NCI-H2196 (cell line): Measurements from ENCODE around the gene GDF2.

Experiments used
- DNase-seq: peaks from one replicate; lab custom pipeline; 2025; ENCODE audit not compliant: unreplicated experiment; lab: John Stamatoyannopoulos, UW

Gene GDF2

DNA sequence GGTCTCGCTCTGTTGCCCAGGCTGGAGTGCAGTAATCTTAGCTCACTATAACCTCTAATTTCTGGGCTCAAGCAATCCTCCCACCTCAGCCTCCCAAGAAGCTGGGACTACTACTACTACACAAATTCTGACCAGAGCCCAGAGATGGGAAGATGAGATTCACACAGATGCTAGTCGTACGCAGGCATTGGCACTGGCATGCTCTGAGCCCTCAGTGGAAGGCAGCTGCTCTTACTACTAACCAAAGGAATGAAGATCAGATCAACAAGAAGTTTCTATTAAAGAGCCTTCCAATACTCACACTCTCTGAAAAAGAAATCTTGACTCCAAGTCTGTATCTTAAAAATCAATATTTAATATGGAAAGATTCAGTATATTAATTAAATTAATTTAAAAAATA is 10.7 kb downstream of the GDF2 start:
- no peak for DNase-seq

DNA sequence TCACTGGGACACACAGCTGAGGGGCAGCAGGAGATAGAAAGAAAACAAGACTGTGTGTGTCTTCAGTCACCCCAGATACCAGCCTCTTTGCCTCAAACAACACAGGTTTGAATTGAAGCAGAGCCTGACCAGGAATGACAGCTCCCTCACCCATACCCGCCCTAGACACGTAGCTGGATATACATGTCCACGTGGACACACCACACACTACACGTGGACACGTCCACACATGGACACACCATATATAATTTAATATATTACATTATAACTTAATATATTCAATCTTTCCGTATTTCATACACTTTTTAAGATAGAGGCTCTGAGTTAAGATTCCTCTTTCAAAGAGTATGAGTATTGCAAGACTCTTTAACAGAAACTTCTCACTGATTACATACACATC is 11.3 kb downstream of the GDF2 start:
- no peak for DNase-seq

DNA sequence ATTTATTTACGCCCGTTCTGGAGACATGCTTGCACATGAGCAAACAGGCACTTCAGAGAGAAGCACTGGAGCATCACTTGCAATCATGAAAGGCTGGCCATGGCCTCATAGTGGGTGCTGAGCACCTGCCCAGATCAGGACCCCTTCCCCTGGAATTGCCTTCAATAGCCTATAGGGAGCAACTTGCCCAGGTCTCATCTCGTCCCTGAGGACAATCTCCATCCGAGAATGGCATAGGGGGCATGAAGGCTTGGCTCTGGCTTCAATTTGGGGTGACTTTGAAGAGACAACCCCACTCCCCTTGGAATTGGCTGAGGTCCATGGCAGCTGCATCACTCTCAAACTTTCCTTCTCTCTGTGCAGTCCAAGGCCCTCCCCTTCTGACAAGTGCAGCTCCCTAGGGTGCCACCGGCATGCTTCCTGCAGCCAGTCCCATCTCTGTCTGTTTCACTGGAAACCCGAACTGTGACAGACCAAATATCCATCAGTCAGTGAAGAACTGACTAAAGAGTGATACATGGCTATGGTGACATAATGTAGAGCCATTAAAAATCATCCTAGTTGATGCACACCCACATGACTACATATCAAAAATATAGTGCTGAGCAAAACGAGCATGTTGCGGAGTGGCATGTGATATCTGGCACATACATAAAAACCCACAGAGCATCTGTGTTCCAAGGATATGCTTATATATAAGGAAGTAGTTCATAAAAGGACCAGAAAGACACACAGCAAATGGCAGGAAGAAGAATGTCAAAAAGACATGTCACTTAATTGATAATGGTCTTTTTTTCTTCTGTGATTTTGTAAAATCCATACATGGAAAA is 12.4 kb downstream of the GDF2 start:
- no peak for DNase-seq

DNA sequence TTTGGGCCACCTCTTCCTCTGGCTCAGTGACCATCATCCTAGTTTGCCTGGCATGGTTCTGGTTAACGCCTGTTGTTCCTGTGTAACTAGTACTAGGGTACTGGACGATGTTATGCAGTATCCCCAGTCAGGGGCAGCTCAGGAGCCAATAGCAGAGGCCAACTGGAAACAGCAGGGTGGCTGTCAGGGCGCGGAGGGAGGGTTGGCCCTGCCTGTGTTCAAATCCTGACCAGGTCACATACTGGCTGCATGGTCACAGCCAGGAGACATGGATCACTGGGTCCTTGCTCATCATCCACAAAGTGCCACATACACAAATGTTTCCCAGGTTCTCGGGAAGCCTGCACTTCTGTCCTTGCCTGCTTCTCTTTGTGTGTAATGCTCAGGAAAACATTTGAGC is 13.7 kb downstream of the GDF2 start:
- no peak for DNase-seq

DNA sequence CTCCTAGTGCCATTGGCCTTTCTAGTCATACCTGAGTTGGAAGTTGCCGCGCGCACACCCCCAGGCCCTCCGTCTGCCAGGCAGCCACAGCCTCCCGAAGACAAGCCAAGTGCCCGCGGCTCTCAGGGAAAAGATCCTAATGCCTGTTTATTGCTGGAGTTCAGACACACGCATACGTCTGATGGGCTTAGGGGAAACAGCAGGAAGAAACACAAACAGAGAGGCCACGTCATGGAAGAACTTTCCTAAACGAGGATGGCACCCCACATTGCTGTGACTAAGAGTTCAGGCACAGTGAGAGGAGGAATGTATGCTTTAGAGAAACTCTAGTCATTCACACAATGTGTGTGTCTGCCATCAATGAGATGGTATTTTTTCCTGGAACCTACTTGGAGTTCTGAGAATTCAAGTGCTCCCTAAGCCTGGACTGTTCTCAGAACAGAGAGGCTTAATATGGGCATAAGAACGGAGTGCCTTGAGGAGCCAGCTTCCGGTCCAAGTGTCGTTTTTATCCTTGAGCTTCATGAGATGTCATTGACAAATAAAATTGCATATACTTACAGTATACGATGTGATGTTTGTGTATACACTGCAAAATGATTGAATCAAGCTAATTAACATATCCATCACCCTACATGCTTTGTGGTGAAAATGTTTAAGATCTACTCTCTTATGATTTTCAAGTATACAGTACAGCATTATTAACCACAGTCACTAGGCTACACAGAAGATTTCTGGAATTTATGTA is 14.3 kb downstream of the GDF2 start:
- no peak for DNase-seq

DNA sequence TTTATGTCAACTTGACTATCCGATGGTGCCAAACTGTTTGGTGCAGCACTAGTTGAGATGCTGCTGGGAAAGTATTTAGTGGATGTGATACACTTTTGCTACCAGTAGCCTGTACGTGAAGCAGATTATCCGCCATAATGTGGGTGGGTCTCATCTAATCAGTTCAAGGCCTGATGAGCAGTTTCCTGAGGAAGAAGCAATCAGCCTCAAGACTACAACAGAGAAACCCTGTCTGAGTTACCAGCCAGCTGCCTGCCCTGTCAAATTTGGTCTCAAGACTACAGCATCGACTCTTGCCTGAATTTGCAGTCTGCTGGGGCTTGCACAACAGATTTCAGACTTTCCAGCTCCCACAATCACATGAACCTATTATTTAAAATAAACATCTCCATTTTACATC is 15.1 kb downstream of the GDF2 start:
- DNase-seq = no peak

DNA sequence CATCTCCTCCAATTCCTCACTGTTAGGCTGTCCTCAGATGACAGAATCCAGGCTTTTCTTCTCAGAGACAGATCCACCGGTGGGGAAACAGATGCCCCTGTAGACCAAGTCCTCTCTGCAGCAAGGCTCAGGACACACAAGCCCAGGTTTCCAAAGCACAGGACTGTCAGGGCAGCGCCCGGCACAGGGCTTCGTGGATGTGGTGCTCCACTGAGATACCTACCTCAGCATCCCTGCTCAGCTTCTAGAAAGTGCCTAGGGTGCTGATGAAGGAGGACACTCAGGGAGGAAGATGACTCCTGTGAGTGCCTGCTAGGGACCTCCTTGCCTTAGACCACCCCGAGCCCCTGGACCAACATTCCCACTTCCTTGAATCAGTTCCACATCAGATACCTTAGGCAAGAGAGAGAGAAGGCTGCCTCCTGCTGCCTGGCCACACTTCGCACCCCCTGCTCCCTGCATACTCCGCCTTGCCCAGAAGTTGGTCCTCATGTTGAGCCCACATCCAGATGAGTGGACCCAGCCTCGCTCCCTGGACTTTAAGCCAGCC is 17.0 kb downstream of the GDF2 start:
- DNase-seq = no peak

DNA sequence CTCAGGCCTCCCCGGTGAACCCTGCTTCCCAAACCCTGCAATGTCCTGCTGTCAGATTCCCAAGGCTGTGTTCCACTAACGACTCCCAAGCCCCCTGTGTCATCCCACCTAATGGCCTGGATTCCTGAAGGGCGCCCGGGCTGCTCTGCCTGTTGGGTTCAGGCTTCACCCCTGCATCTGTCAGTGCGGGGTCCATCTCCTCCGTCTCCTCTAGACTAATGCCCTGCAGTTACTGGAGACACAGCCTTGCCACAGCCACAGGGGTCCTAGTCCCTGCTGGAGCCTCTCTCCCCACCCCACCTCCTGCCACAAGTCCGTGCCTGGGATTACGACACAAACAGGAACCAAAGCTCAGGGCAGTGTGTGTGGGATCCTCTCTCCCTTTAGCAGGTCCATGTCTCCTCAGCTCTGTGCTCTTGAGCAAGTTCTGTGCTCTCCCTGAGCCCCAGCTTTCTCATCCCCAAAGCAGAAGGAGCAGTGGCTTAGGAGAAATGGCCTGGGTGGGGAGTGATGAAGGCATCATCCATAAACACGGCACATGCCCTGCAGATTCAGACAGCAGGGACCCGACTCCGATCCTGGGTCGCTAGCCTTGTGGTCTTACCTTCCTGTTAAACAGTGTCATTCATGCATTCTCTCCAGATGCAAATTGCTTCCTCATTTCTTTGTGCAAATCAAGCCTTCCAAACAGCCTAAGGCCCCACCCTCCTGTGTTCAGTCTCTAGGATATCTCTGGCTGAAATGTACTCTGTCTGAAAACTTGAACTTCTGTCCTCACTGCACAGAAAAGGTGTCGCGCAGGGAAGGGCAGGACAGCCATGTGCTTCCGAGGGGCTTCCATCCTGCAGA is 17.7 kb downstream of the GDF2 start:
- no peak for DNase-seq

DNA sequence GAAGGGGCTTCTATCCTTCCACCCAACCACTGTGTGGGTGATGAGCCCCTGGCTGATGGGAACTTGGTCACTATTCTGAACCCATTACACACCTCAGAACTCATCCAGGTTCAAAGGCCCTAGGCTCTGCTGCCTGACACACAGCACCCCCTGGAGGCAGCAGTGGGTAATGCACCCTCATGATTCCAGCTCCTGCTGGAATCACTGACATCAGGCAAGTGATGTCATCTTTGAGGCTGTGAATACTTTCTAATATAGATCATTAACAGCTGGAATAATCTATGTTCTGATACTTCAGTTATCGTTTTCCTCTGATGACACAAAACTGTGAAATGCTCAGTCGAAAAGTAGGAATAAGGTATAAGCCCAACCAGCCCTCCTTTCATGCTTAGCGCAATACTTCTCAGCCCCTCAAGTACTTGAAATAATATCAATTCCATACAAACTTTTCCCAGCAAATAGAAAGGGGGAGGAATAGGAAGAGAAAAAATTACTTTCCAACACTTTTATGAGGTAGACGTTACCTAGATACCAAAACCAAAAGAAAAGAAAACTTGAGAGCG is 18.4 kb downstream of the GDF2 start:
- peak; percentile 13 for DNase-seq

DNA sequence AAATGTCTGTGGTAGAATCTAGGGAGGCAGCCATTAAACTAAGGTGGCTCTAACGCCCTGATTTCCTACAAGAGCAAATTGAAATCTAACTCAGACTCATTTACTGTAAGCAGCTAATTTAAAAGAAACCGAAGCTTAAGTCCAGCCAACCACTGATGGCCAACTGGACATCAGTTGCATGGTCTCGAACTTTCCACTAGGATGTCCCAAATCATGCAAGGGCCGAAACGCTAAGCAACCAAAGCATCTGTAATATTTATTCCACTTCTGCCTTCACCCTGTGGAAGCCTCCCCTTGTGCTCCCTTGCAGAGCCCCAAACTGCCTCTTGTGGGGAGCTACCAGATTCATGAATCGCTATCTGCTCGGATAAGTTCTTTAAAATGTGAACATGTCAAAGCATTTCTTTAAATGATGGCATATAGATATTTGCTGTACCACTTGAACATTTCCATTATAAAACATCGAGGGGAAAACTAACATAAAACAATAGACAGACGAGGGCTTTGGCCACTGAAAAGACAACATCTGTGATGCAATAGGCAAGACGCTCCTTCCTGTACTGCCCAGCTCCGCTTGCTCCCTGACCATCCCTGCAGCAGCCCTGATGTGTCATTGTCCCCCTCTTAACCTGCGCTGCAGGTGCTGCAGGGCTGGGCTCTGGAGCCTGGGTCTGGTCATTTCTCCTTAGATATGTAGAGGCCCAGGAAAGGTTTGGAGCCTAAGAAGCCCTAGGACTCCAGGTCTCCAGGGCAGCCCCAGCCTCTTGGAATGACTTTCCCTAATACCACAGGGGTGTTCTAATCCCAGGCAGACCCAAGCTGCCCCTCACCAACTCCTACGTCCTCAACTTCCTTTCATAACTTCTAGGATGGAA is 23.0 kb downstream of the GDF2 start:
- DNase-seq = no peak

DNA sequence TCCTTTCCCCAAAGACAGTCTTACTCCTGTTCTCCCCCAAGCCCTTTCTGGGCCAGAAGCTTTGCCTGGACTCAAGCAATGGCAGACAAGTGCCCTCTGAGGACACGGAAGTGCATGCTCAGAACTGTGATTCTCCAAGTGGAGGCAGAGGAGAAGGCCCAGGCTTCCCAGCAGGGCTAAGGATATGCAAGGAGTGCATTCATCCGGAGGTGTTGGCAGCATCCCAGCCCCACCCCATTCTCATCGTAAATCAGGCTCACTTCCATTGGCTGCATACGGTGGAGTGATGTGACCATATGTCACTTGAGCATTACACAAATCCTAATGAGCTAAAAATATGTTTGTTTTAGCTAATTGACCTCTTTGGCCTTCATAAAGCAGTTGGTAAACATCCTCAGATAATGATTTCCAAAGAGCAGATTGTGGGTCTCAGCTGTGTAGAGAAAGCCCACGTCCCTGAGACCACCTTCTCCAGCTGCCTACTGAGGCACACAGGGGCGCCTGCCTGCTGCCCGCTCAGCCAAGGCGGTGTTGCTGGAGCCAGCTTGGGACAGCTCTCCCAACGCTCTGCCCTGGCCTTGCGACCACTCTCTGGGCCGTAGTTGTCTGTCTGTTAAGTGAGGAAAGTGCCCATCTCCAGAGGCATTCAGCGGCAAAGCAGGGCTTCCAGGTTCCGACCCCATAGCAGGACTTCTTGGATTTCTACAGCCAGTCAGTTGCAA is 24.5 kb downstream of the GDF2 start:
- peak; percentile 44 for DNase-seq

DNA sequence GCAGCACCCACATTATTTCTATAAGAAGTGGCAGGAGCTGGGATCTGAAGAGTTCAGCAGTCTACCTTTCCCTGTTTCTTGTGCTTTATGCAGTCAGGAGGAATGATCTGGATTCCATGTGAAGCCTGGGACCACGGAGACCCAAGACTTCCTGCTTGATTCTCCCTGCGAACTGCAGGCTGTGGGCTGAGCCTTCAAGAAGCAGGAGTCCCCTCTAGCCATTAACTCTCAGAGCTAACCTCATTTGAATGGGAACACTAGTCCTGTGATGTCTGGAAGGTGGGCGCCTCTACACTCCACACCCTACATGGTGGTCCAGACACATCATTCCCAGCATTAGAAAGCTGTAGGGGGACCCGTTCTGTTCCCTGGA is 25.0 kb downstream of the GDF2 start:
- no peak for DNase-seq

DNA sequence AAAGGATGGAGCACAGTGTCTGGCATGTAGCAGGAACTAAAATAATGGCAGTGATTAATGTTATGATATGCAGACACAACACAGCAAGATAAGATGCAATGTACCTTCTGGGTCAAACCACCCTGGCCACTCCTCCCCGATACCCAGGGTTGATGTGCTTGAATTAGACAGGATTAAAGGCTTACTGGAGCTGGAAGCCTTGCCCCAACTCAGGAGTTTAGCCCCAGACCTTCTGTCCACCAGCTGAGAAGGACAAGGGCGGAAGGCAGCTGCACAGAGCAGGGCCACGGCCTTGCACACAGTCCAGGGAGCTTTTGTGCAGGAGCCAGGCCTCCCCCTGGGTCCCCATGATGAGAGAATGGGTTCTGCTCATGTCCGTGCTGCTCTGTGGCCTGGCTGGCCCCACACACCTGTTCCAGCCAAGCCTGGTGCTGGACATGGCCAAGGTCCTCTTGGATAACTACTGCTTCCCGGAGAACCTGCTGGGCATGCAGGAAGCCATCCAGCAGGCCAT is 25.9 kb downstream of the GDF2 start, which contains the start of gene RBP3:
RBP3 (plus strand) TSS at position 226 of the 514 bp plus-strand sequence; CDS start at position 348, 122 bp downstream.
- DNase-seq = no peak

DNA sequence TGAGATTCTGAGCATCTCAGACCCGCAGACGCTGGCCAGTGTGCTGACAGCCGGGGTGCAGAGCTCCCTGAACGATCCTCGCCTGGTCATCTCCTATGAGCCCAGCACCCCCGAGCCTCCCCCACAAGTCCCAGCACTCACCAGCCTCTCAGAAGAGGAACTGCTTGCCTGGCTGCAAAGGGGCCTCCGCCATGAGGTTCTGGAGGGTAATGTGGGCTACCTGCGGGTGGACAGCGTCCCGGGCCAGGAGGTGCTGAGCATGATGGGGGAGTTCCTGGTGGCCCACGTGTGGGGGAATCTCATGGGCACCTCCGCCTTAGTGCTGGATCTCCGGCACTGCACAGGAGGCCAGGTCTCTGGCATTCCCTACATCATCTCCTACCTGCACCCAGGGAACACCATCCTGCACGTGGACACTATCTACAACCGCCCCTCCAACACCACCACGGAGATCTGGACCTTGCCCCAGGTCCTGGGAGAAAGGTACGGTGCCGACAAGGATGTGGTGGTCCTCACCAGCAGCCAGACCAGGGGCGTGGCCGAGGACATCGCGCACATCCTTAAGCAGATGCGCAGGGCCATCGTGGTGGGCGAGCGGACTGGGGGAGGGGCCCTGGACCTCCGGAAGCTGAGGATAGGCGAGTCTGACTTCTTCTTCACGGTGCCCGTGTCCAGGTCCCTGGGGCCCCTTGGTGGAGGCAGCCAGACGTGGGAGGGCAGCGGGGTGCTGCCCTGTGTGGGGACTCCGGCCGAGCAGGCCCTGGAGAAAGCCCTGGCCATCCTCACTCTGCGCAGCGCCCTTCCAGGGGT is 26.6 kb downstream of the GDF2 start:
- no peak for DNase-seq

DNA sequence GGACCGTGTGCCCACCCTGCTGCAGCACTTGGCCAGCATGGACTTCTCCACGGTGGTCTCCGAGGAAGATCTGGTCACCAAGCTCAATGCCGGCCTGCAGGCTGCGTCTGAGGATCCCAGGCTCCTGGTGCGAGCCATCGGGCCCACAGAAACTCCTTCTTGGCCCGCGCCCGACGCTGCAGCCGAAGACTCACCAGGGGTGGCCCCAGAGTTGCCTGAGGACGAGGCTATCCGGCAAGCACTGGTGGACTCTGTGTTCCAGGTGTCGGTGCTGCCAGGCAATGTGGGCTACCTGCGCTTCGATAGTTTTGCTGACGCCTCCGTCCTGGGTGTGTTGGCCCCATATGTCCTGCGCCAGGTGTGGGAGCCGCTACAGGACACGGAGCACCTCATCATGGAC is 27.3 kb downstream of the GDF2 start:
- no peak for DNase-seq

DNA sequence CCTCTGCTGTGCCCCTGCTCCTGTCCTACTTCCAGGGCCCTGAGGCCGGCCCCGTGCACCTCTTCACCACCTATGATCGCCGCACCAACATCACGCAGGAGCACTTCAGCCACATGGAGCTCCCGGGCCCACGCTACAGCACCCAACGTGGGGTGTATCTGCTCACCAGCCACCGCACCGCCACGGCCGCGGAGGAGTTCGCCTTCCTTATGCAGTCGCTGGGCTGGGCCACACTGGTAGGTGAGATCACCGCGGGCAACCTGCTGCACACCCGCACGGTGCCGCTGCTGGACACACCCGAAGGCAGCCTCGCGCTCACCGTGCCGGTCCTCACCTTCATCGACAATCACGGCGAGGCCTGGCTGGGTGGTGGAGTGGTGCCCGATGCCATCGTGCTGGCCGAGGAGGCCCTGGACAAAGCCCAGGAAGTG is 27.7 kb downstream of the GDF2 start:
- DNase-seq = no peak

DNA sequence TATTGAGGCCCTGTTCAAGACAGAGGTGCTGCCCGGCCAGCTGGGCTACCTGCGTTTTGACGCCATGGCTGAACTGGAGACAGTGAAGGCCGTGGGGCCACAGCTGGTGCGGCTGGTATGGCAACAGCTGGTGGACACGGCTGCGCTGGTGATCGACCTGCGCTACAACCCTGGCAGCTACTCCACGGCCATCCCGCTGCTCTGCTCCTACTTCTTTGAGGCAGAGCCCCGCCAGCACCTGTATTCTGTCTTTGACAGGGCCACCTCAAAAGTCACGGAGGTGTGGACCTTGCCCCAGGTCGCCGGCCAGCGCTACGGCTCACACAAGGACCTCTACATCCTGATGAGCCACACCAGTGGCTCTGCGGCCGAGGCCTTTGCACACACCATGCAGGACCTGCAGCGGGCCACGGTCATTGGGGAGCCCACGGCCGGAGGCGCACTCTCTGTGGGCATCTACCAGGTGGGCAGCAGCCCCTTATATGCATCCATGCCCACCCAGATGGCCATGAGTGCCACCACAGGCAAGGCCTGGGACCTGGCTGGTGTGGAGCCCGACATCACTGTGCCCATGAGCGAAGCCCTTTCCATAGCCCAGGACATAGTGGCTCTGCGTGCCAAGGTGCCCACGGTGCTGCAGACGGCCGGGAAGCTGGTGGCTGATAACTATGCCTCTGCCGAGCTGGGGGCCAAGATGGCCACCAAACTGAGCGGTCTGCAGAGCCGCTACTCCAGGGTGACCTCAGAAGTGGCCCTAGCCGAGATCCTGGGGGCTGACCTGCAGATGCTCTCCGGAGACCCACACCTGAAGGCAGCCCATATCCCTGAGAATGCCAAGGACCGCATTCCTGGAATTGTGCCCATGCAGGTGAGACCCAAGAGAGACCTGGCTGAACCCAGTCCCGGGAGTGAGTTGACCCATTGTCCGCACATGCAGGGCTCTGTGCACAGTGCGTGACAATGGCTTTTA is 28.7 kb downstream of the GDF2 start:
- no peak for DNase-seq
